Endothelial cell of umbilical vein (primary cell): ENCODE measurements around the gene MARK2.

ENCODE experiments used
- EZH2 ChIP-seq: IDR thresholded peaks from 2 replicates; pipeline ENCODE4 v1.6.1; 2012; ENCODE audit warnings: borderline replicate concordance, low read depth, mild to moderate bottlenecking, moderate library complexity, low read length, inconsistent platforms; ENCODE audit not compliant: severe bottlenecking
- FOS ChIP-seq: IDR thresholded peaks from 2 replicates; pipeline ENCODE4 v1.6.1; 2011; ENCODE audit warnings: mild to moderate bottlenecking, low read length, moderate library complexity, borderline replicate concordance; ENCODE audit not compliant: insufficient read depth
- GATA2 ChIP-seq: IDR thresholded peaks from 2 replicates; pipeline ENCODE4 v1.7.0; 2011; ENCODE audit warnings: low read depth, mild to moderate bottlenecking, moderate library complexity, mixed read lengths, low read length; ENCODE audit not compliant: insufficient read length, insufficient read depth
- JUN ChIP-seq: IDR thresholded peaks from 2 replicates; pipeline ENCODE4 v1.6.1; 2011; ENCODE audit warnings: borderline replicate concordance, low read depth; ENCODE audit not compliant: insufficient read length, insufficient read depth
- MAX ChIP-seq: IDR thresholded peaks from 2 replicates; pipeline ENCODE4 v1.6.1; 2011; ENCODE audit not compliant: insufficient read depth, insufficient read length
- MYC ChIP-seq: IDR thresholded peaks from one replicate; pipeline ENCODE4 v1.6.1; 2011; ENCODE audit warnings: mild to moderate bottlenecking, low read depth, low read length
- POLR2A ChIP-seq: IDR thresholded peaks from 2 replicates; pipeline ENCODE4 v1.6.1; 2012; ENCODE audit warnings: low read depth, mild to moderate bottlenecking, control low read depth, low read length
- POLR2AphosphoS5 ChIP-seq: IDR thresholded peaks from 2 replicates; pipeline ENCODE4 v1.6.1; 2012; ENCODE audit warnings: low read depth, mild to moderate bottlenecking, control low read depth, low read length, moderate library complexity; ENCODE audit not compliant: insufficient read depth
- TF ChIP-seq, protein P1 (sequence below), 2 donors: IDR thresholded peaks; 1 replicate in 1 of 2; 2 replicates in 1 of 2; pipeline ENCODE4 v1.5.1; 2011; ENCODE audit warnings: low read length in 2 of 2, mild to moderate bottlenecking in 2 of 2, moderate library complexity in 2 of 2, control low read depth in 1 of 2, inconsistent platforms in 1 of 2, low read depth in 1 of 2; ENCODE audit not compliant: insufficient read depth in 1 of 2; ENCODE audit errors: extremely low read depth in 1 of 2

- TF ChIP-seq, protein P1, sequence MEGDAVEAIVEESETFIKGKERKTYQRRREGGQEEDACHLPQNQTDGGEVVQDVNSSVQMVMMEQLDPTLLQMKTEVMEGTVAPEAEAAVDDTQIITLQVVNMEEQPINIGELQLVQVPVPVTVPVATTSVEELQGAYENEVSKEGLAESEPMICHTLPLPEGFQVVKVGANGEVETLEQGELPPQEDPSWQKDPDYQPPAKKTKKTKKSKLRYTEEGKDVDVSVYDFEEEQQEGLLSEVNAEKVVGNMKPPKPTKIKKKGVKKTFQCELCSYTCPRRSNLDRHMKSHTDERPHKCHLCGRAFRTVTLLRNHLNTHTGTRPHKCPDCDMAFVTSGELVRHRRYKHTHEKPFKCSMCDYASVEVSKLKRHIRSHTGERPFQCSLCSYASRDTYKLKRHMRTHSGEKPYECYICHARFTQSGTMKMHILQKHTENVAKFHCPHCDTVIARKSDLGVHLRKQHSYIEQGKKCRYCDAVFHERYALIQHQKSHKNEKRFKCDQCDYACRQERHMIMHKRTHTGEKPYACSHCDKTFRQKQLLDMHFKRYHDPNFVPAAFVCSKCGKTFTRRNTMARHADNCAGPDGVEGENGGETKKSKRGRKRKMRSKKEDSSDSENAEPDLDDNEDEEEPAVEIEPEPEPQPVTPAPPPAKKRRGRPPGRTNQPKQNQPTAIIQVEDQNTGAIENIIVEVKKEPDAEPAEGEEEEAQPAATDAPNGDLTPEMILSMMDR (IDR thresholded peaks at IDR 0.05; ENCODE audit: extremely low read depth in 1 of 2, insufficient read depth in 1 of 2, low read depth in 1 of 2, low read length in 2 of 2) = no peak
- no peak for TF ChIP-seq POLR2A
- TF ChIP-seq EZH2 = no peak
- no peak for TF ChIP-seq POLR2AphosphoS5
- no peak for TF ChIP-seq FOS
- no peak for TF ChIP-seq MAX
- TF ChIP-seq GATA2 = no peak
- TF ChIP-seq MYC = no peak
- TF ChIP-seq JUN = no peak
Measured at GRCh38 chr11:63826471-63827190, 12.3 kb upstream of the MARK2 start.
